Measurements from ENCODE around the gene ASIC1. TPM values are rescaled to one million over a fixed set of nuclear protein-coding genes. Genes with fewer than 3 reads are reported as not detected.

Gene ASIC1
- total and polyA plus RNA-seq, 2 of the 4 experiments (the other 2 are of a cell fraction), result 1.6 to 9.9 TPM

DNA sequence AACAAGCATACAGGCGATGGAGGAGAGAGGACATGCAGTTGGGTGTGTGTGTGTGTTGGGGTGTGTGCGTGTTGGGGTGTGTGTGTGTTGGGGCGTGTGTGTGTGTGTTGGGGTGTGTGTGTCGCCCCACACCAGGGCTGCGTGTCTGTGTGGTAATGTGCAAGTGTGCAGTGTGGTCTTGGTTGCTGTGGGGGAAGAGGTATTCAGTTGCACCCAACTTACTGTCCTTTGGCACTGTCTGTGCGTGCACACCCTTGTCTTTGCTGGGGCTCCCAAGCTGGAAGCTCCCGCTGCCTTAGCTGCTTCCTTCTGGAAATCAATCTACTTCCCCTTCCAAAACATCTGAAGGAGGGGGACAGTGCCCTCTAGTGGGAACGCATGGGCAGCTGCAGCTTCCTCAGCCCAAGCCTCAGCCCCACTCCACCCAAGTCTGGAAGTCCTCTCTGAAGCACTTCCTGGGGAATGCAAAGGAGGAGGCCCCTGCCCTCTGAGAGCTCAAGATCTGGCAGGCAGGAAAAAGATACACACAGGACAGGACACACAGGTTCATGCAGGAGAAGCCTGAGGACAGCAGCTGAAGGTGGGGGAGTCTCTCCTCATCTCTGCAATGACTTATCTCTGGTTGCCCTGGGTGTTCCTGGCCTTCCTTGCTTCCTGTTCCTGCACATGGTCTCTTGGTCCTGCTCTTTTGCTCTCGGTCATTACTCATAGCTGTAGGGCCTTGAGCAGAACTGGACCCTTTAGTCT, 13.1 kb downstream of the ASIC1 start:
- dilution Hi-C loops (cut with HindIII; ENCODE audit: low sequenced_read_pairs, unreplicated experiment) (no loop called here), in situ Hi-C loops (cut with MboI; ENCODE audit: low sequenced_read_pairs) (no loop called here), intact Hi-C loops (cut with micrococcal nuclease) (loop anchor here (1.0 kb wide), 1 partner anchor 103 kb away; no protein-coding TSS in a partner anchor)
- Histone ChIP-seq H4K5ac (ENCODE audit: low read depth, low read length) (peak overlapping the region; percentile 48; the same call in 1 of the 2 replicates), H3K4me2 (ENCODE audit: low read depth, low read length) (no peak overlapping the region; the same call in 1 of the 2 replicates), H3K9me1 (ENCODE audit: insufficient read depth, low read length) (0 out of 2 replicates have a peak, but pooled peaks cover 7% of the 10 kb centered on the region), H2BK15ac (ENCODE audit: low read depth, low read length) (peak overlapping the region; percentile 63; the same call in 1 of the 3 replicates), H3K36me3 (ENCODE audit: control insufficient read depth, insufficient read depth, low read length) (no peaks in the 10 kb centered on the region), H3K4me3 (ENCODE audit: insufficient read depth, low read depth, low read length) (no peak overlapping the region), H3K18ac (ENCODE audit: low read depth, low read length) (no peak overlapping the region), H2BK5ac (ENCODE audit: low read depth, low read length, poor library complexity, severe bottlenecking) (no peak overlapping the region), H3K4me1 (ENCODE audit: control insufficient read depth, insufficient read depth, low read length) (peaks cover 12% of the 10 kb centered on the region), H3K9ac (ENCODE audit: low read depth, low read length) (peak overlapping the region; percentile 15; the same call in 1 of the 2 replicates), H3K27ac (ENCODE audit: insufficient read depth, low read length) (no peak overlapping the region), H3K9me3 (ENCODE audit: control insufficient read depth, insufficient read depth, low read length) (no peaks in the 10 kb centered on the region), H2AK9ac (replicated peaks; ENCODE audit: low read depth, low read length, poor library complexity) (peak overlapping the region; percentile 51), H3K56ac (ENCODE audit: extremely low read depth, insufficient read depth, low read length) (no peak overlapping the region), H4K20me1 (ENCODE audit: insufficient read depth, low read length) (no peaks in the 10 kb centered on the region; the same call in 1 of the 2 replicates), H3K79me1 (ENCODE audit: low read depth in 1 of 2, low read length in 2 of 2) (no peaks in the 10 kb centered on the region), H2AFZ (replicated peaks; ENCODE audit: low read length, poor library complexity) (peak overlapping the region; percentile 91), H3K14ac (replicated peaks; ENCODE audit: low read depth, low read length) (peak overlapping the region; percentile 57), H2BK20ac (ENCODE audit: low read depth, low read length) (peak overlapping the region; percentile 2; the same call in 1 of the 2 replicates), H3K27me3 (ENCODE audit: control insufficient read depth, insufficient read depth, low read length) (no peaks in the 10 kb centered on the region), H2BK120ac (ENCODE audit: low read depth, low read length) (peak overlapping the region; percentile 4; the same call in 1 of the 2 replicates), H3K4ac (ENCODE audit: low read depth, low read length) (peak overlapping the region; percentile 26), H4K91ac (ENCODE audit: insufficient read depth, low read depth, low read length) (peak overlapping the region; percentile 64; the same call in 1 of the 2 replicates), H2AK5ac (ENCODE audit: low read depth, low read length) (peak overlapping the region; percentile 75; the same call in 1 of the 2 replicates), H3K23ac (ENCODE audit: low read depth, low read length) (no peak overlapping the region), H4K8ac (ENCODE audit: low read depth in 2 of 2, low read length in 2 of 2) (peak overlapping the region; percentile 87 to 90)
- DNase-seq (peak; percentile 84), ATAC-seq (ENCODE audit: low read depth) (peak; percentile 71)
- no TSS peak for BruUV-seq (replicated peaks)
- WGBS, 2 experiments (ENCODE audit: extremely low coverage in 2 of 2, insufficient read length in 1 of 2), result 6% methylated on average over 2 of the region's 9 CpGs; no CpG with 5 or more reads in 1 of the 2 experiments
- POLR2A ChIA-PET (ENCODE audit: unreplicated experiment), result no interaction called here
- CTCF ChIA-PET, result interaction anchor here (0.5 to 2.1 kb wide), 17 partner anchors 9 to 979 kb away, joined by 3 to 33 read pairs (median 4); partner anchors contain the start of gene AQP6
- peak; percentile 95 for TF ChIP-seq CTCF (conservative IDR thresholded peaks at IDR 0.05; ENCODE audit: low read depth, low read length)
- TF ChIP-seq RAD21 (IDR thresholded peaks at IDR 0.05; ENCODE audit: low read length), result peak; percentile 92
- peak; percentile 63; the same call in 1 of the 2 replicates for TF ChIP-seq MAZ (IDR thresholded peaks at IDR 0.05; ENCODE audit: borderline replicate concordance, low read depth, low read length)
- peak; percentile 90 for TF ChIP-seq SMC3 (IDR thresholded peaks at IDR 0.05; ENCODE audit: low read depth, low read length)
- TF ChIP-seq NFE2L2 (IDR thresholded peaks at IDR 0.05; ENCODE audit: low read depth, low read length), result no peak

Data from IMR-90 (cell line).